ENCODE measurements around the gene KLHL30.

Gene KLHL30

GRCh38 chr2:238121511-238122286, 16.8 kb upstream of the KLHL30 start:
- no peak for DNase-seq

- DNase-seq: no peak
Observed at GRCh38 chr2:238122287-238123217, 15.9 kb upstream of the KLHL30 start.

GRCh38 chr2:238123218-238123971, 15.1 kb upstream of the KLHL30 start:
- DNase-seq: no peak

GRCh38 chr2:238123991-238124470, 14.4 kb upstream of the KLHL30 start:
- no peak for DNase-seq

- DNase-seq: no peak
Observed at GRCh38 chr2:238124488-238125126, 13.9 kb upstream of the KLHL30 start.

- DNase-seq: no peak
Observed at GRCh38 chr2:238125127-238125885, 13.2 kb upstream of the KLHL30 start.

- DNase-seq: no peak
Observed at GRCh38 chr2:238126338-238126737, 12.1 kb upstream of the KLHL30 start.

GRCh38 chr2:238126775-238127164, 11.7 kb upstream of the KLHL30 start:
- DNase-seq: no peak

GRCh38 chr2:238127165-238128060, 11.1 kb upstream of the KLHL30 start:
- no peak for DNase-seq

- DNase-seq: no peak
Observed at GRCh38 chr2:238128061-238128440, 10.4 kb upstream of the KLHL30 start.

GRCh38 chr2:238128534-238129001, 9.9 kb upstream of the KLHL30 start:
- no peak for DNase-seq

GRCh38 chr2:238129166-238130010, 9.1 kb upstream of the KLHL30 start:
- no peak for DNase-seq

- DNase-seq: no peak
Observed at GRCh38 chr2:238130111-238130695, 8.3 kb upstream of the KLHL30 start.

- DNase-seq: no peak
Observed at GRCh38 chr2:238130696-238131628, 7.5 kb upstream of the KLHL30 start.

GRCh38 chr2:238131761-238132462, 6.6 kb upstream of the KLHL30 start:
- DNase-seq: no peak

GRCh38 chr2:238132463-238133450, 5.7 kb upstream of the KLHL30 start:
- no peak for DNase-seq
